HG02938 (cell line): ENCODE measurements around the gene BUD23.
"Not testable (repeated sequence)": the region's sequence is repeated elsewhere in the genome, so short reads cannot be mapped to it uniquely, and the experiment has no call there.

Experiments
- ATAC-seq: cut with Tn5 transposase; IDR thresholded peaks from one replicate; pipeline ENCODE4 v1.9.1; 2021; ENCODE audit warnings: mild to moderate bottlenecking, moderate library complexity; ENCODE audit not compliant: unreplicated experiment

Gene BUD23, protein sequence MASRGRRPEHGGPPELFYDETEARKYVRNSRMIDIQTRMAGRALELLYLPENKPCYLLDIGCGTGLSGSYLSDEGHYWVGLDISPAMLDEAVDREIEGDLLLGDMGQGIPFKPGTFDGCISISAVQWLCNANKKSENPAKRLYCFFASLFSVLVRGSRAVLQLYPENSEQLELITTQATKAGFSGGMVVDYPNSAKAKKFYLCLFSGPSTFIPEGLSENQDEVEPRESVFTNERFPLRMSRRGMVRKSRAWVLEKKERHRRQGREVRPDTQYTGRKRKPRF

GRCh38 chr7:73683056-73683787 is at the start of gene BUD23, which contains the start of gene DNAJC30:
Gene BUD23, plus strand, starts transcription at chr7:73683597. Its CDS starts 29 bp downstream, at chr7:73683626.
Gene DNAJC30, minus strand, starts transcription at chr7:73683453. Its CDS starts 30 bp downstream, at chr7:73683423.
- peak; percentile 89 for ATAC-seq

- no peak for ATAC-seq
Measured at GRCh38 chr7:73633844-73634243, 49.6 kb upstream of the BUD23 start.

DNA sequence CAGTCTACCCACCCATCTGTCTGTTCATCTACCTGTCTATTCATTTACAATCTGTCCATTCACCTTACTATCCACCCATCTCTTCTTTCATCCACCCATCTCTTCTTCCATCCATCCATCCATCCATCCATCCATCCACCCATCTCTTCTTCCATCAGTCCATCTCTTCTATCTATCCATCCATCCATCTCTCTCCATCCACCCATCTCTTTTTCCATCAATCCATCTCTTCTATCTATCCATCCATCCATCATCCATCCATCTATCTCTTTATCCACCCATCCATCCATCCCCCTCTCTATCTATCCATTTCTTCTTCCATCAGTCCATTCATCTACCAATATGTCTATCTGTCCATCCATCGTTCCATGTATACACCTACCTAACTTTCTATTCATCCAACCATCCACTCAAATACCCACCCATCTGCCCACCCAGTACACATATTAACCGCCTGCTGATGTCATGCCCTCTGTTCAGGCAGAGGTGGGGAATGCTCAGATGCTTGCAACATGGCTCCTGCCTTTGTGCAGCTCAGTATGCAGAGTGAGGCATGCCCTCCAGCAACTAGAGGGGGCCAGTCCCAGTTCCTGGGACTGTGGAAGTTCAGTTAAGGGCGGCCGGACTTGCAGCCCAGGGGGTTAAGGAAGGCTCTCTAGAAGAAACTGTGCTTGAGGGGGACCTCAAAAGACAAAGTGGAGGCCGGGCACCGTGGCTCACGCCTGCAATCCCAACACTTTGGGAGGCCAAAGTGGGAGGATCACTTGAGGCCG is 47.8 kb upstream of the BUD23 start:
- no peak for ATAC-seq

GRCh38 chr7:73638911-73639310 is 44.5 kb upstream of the BUD23 start:
- ATAC-seq: no peak

DNA sequence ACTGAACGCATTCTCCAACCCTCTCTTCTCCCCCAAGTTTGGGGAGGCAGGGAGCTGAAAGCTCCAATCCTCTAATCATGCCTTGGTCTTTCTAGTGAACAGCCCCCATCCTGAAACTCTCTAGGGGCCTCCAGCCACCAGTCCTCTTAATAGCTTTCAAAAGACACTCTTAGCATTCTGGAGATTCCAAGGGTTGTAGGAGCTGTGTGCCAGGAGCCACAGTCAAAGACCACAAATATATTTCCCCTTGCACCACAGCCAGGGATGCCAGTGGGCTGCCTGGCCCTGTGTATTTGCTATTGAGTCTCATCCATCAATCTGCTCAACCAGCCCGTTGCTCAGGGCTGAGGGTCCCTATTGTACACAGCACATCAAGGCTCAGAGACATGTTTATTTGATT is 40.6 kb upstream of the BUD23 start:
- ATAC-seq: no peak

GRCh38 chr7:73644688-73645286 is 38.6 kb upstream of the BUD23 start:
- ATAC-seq: no peak

DNA sequence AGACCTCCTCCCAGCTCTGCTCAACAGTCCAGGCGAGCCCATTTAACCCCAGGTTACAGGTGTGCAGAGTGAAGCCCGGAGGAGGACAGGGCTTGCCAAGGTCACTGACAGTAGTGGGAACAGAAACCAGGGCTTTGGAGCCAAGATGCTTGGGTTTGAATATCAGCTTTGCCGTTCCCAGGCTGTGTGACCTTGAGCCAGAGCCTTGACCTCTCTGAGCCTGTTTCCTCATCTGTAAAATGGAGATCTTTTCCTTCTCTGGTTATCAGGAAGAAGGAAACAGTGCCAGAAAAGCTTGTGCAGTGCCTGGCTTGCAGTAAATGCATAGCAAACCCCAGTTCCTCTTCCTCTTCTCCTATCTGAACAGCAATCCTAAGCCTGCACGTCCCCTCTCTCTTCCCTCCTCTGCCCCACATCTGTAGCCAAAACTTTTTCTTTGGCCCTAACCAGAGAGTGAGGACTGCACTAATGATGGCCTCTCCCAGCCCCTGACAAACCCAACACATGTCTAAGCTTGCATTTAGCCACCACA is 37.7 kb upstream of the BUD23 start:
- no peak for ATAC-seq

GRCh38 chr7:73646785-73647724 is 36.3 kb upstream of the BUD23 start:
- ATAC-seq: no peak

DNA sequence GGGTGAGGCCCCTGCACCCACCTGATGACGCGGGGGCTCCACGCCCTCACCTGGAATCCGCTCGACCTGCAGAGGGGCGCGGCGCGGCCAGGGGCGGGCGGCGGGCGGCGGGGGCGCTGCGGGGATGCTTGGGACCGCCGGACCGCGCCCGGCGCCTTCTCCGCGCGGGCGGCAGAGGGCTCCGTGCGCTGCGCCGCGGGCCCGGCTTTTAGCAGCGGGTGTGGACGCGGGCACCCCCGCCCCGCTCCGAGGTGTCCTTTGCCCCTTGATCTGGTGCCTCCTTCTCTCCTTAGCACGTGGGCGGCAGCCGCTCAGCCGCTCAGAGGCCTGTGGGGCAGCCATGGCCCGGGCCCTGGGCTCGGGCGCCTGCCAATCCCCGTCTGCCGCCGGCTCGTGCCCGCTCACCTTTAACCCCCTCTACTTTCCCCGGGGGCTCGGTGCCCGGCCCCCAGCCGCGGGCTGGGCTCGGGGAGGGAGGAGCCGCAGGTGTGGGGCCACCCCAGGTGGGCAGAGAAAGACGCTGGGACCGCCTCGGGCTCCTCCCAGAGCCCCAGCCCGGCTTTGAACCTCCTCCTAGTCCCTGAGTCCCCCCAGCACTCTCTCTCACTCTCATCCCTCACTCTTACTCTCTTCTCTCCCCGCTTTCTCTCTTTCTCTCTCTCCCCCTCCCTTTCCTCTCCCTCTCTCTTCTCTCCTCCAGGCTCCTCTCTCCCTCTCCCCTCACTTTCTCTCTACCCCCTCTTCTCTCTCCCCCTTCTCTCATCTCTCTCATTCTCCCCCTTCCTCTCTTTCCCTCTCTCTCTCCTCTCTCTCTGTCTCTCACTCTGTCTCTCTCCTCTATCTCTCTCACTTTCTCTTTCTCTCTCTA is 35.4 kb upstream of the BUD23 start:
- ATAC-seq: no peak

- ATAC-seq: no peak
Measured at GRCh38 chr7:73648593-73649332, 34.6 kb upstream of the BUD23 start.

DNA sequence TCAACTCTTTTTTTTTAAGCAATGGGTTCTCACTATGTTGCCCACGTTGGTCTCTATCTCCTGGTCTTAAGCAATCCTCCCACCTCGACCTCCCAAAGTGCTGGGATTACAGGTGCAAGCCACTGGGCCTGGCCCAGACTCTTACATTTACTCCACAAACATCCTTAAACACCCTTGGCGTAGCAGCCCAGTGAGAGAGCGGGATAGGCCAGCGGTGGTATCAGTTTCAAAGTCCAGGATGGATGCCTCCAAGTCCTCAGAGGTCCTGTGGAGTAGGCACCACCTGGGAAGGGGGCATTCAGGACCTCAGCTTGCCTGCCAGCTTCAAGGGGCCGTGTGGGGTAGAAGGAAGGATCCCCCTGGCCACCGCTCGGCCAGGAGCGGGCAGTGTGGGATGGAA is 33.8 kb upstream of the BUD23 start:
- ATAC-seq: no peak

GRCh38 chr7:73650524-73650923 is 32.9 kb upstream of the BUD23 start:
- ATAC-seq: no peak

DNA sequence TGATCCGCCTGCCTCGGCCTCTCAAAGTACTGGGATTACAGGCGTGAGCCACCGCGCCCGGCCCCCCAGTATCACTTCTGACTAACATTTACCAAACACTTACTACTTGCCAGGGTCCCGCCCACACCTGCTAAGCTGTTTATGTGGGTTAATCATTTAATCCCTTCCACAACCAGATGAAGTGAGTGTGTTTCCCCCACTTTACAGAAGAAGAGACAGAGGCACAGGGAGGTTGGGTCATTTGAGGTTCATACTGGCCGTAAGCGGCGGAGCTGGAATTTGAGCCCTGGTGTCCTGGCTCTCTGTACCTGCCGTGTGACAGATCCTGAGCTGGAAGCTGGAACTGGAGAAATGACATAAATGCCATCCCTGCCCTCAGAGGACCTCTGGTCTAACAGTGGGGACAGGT is 30.9 kb upstream of the BUD23 start:
- ATAC-seq: no peak

- not testable (repeated sequence) for ATAC-seq
Measured at GRCh38 chr7:73655309-73655708, 28.1 kb upstream of the BUD23 start.

GRCh38 chr7:73659983-73660382 is 23.4 kb upstream of the BUD23 start:
- ATAC-seq: no peak

GRCh38 chr7:73660594-73660993 is 22.8 kb upstream of the BUD23 start:
- ATAC-seq: not testable (repeated sequence)

- ATAC-seq: no peak
Measured at GRCh38 chr7:73663033-73663432, 20.4 kb upstream of the BUD23 start.
